Measurements from ENCODE around the gene RPL29.

Gene RPL29

DNA sequence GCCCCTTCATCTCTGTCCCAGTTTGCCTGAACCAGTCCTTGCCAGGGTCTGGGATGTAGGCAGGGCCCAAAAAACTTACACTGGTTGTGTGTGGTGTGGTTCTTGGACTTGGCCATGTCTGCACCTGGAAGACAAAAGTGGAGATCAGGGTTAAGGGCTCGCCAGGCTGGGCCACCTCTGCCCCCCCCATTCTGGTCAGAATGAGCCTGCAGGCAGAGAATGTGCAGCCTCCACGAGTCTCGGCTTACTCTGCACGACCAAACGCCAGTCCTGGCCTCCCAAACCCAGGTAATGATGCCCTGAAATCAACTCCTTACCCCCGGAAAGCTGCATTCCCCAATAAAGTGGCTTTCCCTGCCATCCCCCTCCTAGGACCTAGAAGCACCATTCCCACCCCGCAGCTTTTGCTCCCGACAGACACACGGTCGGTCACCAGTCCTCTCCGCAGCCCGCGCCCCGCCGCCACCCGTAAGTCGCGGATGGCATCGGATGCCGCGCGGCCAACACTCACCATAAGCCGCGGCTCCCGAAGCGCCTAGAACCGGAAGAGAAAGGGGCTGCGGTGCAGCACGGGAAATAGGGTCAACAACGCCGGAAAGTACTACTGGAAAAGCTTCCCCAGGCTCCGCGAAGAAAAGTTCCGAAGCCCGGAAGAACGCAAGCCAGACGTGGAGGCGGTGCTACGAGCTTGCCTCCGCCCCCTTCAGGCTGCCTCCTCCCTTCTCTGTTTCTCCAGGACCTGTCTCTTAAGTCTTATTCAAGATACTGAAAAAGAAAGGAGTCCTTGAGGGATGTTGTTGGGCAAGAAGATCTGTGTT is at the start of gene RPL29:
Gene RPL29 (minus strand): TSS at position 550 of the 818 bp plus-strand sequence. CDS start 434 bp downstream, at position 116.
- no peak for TF ChIP-seq NFIC (IDR thresholded peaks at IDR 0.05)
- no peak; the same call in 1 of the 2 replicates for TF ChIP-seq RAD21 (IDR thresholded peaks at IDR 0.05; ENCODE audit: low read depth)
- TF ChIP-seq, protein P1, sequence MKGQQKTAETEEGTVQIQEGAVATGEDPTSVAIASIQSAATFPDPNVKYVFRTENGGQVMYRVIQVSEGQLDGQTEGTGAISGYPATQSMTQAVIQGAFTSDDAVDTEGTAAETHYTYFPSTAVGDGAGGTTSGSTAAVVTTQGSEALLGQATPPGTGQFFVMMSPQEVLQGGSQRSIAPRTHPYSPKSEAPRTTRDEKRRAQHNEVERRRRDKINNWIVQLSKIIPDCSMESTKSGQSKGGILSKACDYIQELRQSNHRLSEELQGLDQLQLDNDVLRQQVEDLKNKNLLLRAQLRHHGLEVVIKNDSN (IDR thresholded peaks at IDR 0.05), result peak; percentile 55
- TF ChIP-seq ZBTB7A (IDR thresholded peaks at IDR 0.05; ENCODE audit: low read depth), result no peak
- TF ChIP-seq EP300 (IDR thresholded peaks at IDR 0.05; ENCODE audit: borderline replicate concordance), result peak; percentile 25; the same call in 1 of the 2 replicates
- no peak; the same call in 1 of the 2 replicates for TF ChIP-seq CEBPB (IDR thresholded peaks at IDR 0.05)
- TF ChIP-seq CREB1 (IDR thresholded peaks at IDR 0.05; ENCODE audit: low read depth), result no peak; the same call in 1 of the 2 replicates
- peak; percentile 19; the same call in 1 of the 2 replicates for TF ChIP-seq FOXM1 (IDR thresholded peaks at IDR 0.05; ENCODE audit: borderline replicate concordance, low read depth)
- TF ChIP-seq TCF12 (IDR thresholded peaks at IDR 0.05; ENCODE audit: low read depth), result peak; percentile 82; the same call in 1 of the 2 replicates
- TF ChIP-seq EGR1 (IDR thresholded peaks at IDR 0.05), result no peak; the same call in 1 of the 2 replicates
- TF ChIP-seq YY1 (IDR thresholded peaks at IDR 0.05; ENCODE audit: low read depth), result peak; percentile 72
- peak; percentile 42; the same call in 1 of the 2 replicates for TF ChIP-seq TEAD4 (IDR thresholded peaks at IDR 0.05)
- peak; percentile 99 for TF ChIP-seq TAF1 (IDR thresholded peaks at IDR 0.05; ENCODE audit: low read depth)
- TF ChIP-seq, protein P2, sequence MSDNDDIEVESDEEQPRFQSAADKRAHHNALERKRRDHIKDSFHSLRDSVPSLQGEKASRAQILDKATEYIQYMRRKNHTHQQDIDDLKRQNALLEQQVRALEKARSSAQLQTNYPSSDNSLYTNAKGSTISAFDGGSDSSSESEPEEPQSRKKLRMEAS (IDR thresholded peaks at IDR 0.05), result peak; percentile 97

DNA sequence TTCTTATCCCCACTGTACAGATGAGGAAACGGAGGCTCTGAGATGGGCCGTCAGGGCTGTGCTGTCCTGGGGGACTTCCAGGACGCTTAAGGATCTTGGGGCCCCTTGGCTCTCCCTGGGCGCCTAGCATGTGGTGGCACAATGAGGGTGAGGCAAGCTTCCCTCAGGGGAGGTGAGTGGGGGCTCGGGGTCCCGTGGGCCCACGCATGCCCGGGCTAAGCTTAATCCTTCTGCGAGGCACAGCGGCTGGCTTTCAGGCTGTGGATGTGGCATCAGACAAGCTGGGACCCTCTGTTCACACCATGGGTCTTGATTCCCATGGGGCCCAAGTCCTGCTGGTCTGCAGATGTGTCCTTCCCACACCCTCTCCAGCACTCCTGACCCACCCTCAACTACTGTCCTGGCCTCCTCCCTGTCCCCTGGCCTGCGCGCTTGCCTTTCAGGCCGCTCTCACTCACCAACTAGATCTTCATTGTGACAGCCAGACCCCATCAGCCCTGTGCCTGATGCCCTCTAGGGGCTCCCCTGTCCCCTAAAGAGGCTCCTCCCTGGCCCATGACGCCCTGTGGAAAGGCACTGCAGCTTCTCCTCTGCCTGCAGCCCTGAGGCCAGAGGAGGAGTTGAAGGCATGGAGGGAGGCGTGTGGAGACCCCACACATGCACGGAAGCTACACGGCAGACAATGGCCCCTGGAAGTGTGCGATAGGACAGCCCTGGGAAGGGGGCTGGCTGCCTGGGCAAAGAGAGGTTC is 49.3 kb upstream of the RPL29 start:
- no peak for TF ChIP-seq CREB1 (IDR thresholded peaks at IDR 0.05; ENCODE audit: low read depth)
- TF ChIP-seq FOXM1 (IDR thresholded peaks at IDR 0.05; ENCODE audit: borderline replicate concordance, low read depth), result no peak
- no peak for TF ChIP-seq EGR1 (IDR thresholded peaks at IDR 0.05)
- TF ChIP-seq TAF1 (IDR thresholded peaks at IDR 0.05; ENCODE audit: low read depth), result no peak
- TF ChIP-seq NFIC (IDR thresholded peaks at IDR 0.05), result no peak
- no peak for TF ChIP-seq ZBTB7A (IDR thresholded peaks at IDR 0.05; ENCODE audit: low read depth)
- no peak for TF ChIP-seq RAD21 (IDR thresholded peaks at IDR 0.05; ENCODE audit: low read depth)
- TF ChIP-seq, protein P3, sequence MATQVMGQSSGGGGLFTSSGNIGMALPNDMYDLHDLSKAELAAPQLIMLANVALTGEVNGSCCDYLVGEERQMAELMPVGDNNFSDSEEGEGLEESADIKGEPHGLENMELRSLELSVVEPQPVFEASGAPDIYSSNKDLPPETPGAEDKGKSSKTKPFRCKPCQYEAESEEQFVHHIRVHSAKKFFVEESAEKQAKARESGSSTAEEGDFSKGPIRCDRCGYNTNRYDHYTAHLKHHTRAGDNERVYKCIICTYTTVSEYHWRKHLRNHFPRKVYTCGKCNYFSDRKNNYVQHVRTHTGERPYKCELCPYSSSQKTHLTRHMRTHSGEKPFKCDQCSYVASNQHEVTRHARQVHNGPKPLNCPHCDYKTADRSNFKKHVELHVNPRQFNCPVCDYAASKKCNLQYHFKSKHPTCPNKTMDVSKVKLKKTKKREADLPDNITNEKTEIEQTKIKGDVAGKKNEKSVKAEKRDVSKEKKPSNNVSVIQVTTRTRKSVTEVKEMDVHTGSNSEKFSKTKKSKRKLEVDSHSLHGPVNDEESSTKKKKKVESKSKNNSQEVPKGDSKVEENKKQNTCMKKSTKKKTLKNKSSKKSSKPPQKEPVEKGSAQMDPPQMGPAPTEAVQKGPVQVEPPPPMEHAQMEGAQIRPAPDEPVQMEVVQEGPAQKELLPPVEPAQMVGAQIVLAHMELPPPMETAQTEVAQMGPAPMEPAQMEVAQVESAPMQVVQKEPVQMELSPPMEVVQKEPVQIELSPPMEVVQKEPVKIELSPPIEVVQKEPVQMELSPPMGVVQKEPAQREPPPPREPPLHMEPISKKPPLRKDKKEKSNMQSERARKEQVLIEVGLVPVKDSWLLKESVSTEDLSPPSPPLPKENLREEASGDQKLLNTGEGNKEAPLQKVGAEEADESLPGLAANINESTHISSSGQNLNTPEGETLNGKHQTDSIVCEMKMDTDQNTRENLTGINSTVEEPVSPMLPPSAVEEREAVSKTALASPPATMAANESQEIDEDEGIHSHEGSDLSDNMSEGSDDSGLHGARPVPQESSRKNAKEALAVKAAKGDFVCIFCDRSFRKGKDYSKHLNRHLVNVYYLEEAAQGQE (IDR thresholded peaks at IDR 0.05; ENCODE audit: low read depth), result no peak
- no peak for TF ChIP-seq CEBPB (IDR thresholded peaks at IDR 0.05)
- no peak for TF ChIP-seq TCF12 (IDR thresholded peaks at IDR 0.05; ENCODE audit: low read depth)
- TF ChIP-seq, protein P1 (IDR thresholded peaks at IDR 0.05), result no peak
- TF ChIP-seq, protein P2 (IDR thresholded peaks at IDR 0.05), result no peak
- no peak for TF ChIP-seq YY1 (IDR thresholded peaks at IDR 0.05; ENCODE audit: low read depth)
- TF ChIP-seq TEAD4 (IDR thresholded peaks at IDR 0.05), result no peak
- TF ChIP-seq EP300 (IDR thresholded peaks at IDR 0.05; ENCODE audit: borderline replicate concordance), result no peak

DNA sequence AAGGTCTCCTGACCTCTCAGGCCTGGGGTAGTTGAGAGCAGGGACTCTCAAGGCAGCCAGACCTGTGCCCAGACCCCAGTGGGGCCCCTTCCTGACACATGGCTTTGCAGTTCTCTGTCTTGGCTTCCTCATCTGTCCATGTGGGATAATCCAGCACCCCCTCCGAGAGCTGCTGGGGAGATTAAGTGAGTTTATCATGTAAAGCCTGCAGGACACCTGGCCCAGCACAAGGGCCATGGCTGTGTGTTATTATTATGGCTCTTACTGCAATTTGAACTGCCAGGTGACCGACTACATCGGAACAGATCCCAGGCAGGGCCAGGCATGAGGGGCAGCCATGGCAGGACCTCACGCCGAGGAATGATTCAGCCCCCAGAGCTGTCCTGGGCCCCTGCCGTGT is 48.1 kb upstream of the RPL29 start:
- no peak for TF ChIP-seq ZBTB7A (IDR thresholded peaks at IDR 0.05; ENCODE audit: low read depth)
- TF ChIP-seq EP300 (IDR thresholded peaks at IDR 0.05; ENCODE audit: borderline replicate concordance), result no peak
- no peak for TF ChIP-seq CEBPB (IDR thresholded peaks at IDR 0.05)
- TF ChIP-seq, protein P3 (IDR thresholded peaks at IDR 0.05; ENCODE audit: low read depth), result no peak
- no peak for TF ChIP-seq TCF12 (IDR thresholded peaks at IDR 0.05; ENCODE audit: low read depth)

DNA sequence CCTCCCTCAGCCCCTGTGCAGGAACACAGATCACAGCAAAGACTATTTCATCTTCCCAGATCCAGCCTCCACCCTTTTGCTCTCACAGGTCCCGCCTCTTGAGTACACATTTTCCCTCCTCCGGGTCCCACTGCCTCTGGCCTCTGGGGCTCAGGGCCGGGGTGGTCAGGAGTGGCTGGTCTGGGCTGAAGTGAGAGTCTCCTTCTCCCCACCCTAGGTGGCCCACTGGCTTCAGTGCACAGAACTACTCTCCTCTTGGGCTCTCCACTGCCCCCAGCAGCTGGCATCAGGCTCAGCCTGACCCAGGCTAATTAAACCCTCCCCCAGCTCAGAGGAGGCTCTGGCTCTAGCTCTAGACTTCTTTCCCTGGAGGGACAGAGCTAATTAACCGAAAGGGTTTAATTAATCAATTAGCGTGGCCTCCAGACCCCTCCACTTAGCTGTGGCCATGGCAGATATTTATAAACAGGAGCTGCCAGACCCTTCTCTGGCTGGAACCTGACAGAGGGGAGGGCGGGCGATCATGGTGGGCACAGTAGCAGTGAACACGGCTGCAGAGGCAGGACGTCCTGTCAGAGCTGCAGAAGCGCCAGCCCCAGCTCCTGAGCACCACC is 45.5 kb upstream of the RPL29 start:
- TF ChIP-seq RAD21 (IDR thresholded peaks at IDR 0.05; ENCODE audit: low read depth), result peak; percentile 7; the same call in 1 of the 2 replicates
- TF ChIP-seq TAF1 (IDR thresholded peaks at IDR 0.05; ENCODE audit: low read depth), result no peak

DNA sequence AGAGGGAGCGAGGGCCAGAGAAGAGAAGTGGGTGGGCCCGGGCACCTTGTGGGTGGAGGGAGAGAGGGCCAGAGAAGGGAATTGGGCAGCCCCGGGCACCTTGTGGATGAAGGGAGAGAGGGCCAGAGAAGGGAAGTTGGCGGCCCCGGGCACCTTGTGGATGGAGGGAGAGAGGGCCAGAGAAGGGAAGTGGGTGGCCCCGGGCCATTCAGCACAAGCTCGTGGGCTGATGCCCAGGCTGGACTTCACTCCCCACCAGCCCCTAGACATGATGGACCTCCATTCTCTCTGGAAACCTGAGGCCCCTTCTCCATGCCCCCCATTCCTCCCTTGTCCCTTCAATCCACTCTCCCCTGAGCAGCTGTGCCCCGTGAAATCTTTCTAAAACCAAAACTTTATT is 44.9 kb upstream of the RPL29 start:
- TF ChIP-seq NFIC (IDR thresholded peaks at IDR 0.05), result no peak
- no peak for TF ChIP-seq YY1 (IDR thresholded peaks at IDR 0.05; ENCODE audit: low read depth)
- no peak for TF ChIP-seq RAD21 (IDR thresholded peaks at IDR 0.05; ENCODE audit: low read depth)
- TF ChIP-seq TCF12 (IDR thresholded peaks at IDR 0.05; ENCODE audit: low read depth), result no peak
- TF ChIP-seq, protein P1 (IDR thresholded peaks at IDR 0.05), result no peak
- TF ChIP-seq EGR1 (IDR thresholded peaks at IDR 0.05), result no peak
- TF ChIP-seq ZBTB7A (IDR thresholded peaks at IDR 0.05; ENCODE audit: low read depth), result no peak
- no peak for TF ChIP-seq FOXM1 (IDR thresholded peaks at IDR 0.05; ENCODE audit: borderline replicate concordance, low read depth)
- no peak for TF ChIP-seq CEBPB (IDR thresholded peaks at IDR 0.05)
- TF ChIP-seq EP300 (IDR thresholded peaks at IDR 0.05; ENCODE audit: borderline replicate concordance), result no peak
- TF ChIP-seq, protein P3 (IDR thresholded peaks at IDR 0.05; ENCODE audit: low read depth), result no peak
- no peak for TF ChIP-seq CREB1 (IDR thresholded peaks at IDR 0.05; ENCODE audit: low read depth)
- TF ChIP-seq TAF1 (IDR thresholded peaks at IDR 0.05; ENCODE audit: low read depth), result no peak
- TF ChIP-seq, protein P2 (IDR thresholded peaks at IDR 0.05), result no peak
- no peak for TF ChIP-seq TEAD4 (IDR thresholded peaks at IDR 0.05)
